ENCODE measurements around the gene RCOR2. TPM values are rescaled to one million over a fixed set of nuclear protein-coding genes. Genes with fewer than 3 reads are reported as not detected.

Gene RCOR2
- total and polyA plus RNA-seq, 2 of the 13 experiments (the other 11 are each of a cell fraction or from before 2014, with no cell fraction given), result 8.3 to 8.5 TPM

DNA sequence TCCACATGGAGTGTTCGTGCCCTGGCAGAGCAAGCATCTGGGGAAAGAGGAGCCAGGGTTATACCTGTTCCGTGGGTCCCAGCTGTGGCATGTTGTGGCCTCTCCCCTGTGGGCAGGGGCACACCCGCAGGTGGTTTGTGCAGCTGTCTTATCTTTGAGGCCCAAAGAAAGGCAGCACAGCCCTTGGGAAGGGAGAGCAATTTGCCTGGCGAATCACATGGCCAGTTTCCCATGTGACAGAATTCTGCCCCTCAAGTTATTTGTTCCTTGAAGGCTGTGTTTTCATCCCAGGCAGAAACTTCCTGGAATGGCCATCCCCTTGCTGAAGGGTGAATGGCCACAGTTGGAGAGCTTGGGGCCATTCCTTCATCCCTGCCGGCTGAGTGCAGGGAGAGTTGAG, 41.0 kb upstream of the RCOR2 start:
- H3K79me2 ChIP-seq (ENCODE audit: insufficient read depth, low read length), result no peaks in the 10 kb centered on the region
- FAIRE-seq (no peak), DNase-seq (ENCODE audit: low spot score) (no peak), ATAC-seq (no peak)
- TF ChIP-seq, protein P1, sequence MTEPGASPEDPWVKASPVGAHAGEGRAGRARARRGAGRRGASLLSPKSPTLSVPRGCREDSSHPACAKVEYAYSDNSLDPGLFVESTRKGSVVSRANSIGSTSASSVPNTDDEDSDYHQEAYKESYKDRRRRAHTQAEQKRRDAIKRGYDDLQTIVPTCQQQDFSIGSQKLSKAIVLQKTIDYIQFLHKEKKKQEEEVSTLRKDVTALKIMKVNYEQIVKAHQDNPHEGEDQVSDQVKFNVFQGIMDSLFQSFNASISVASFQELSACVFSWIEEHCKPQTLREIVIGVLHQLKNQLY (CRISPR knock-in tag; IDR thresholded peaks at IDR 0.05), result no peak
- TF ChIP-seq, protein P2, sequence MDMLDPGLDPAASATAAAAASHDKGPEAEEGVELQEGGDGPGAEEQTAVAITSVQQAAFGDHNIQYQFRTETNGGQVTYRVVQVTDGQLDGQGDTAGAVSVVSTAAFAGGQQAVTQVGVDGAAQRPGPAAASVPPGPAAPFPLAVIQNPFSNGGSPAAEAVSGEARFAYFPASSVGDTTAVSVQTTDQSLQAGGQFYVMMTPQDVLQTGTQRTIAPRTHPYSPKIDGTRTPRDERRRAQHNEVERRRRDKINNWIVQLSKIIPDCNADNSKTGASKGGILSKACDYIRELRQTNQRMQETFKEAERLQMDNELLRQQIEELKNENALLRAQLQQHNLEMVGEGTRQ (IDR thresholded peaks at IDR 0.05; ENCODE audit: low read depth, low read length), result no peak
- TF ChIP-seq, protein P2 (CRISPR knock-in tag; IDR thresholded peaks at IDR 0.05; ENCODE audit: borderline replicate concordance), result no peak
- TF ChIP-seq FOXO1 (CRISPR knock-in tag; IDR thresholded peaks at IDR 0.05) (no peak), SETDB1 (CRISPR knock-in tag; IDR thresholded peaks at IDR 0.05; ENCODE audit: borderline replicate concordance) (no peak), ARNT (IDR thresholded peaks at IDR 0.05) (no peak), KLF15 (CRISPR knock-in tag; IDR thresholded peaks at IDR 0.05; ENCODE audit: borderline replicate concordance) (no peak), KAT8 (CRISPR knock-in tag; IDR thresholded peaks at IDR 0.05) (no peak)
- TF ChIP-seq, protein P3, sequence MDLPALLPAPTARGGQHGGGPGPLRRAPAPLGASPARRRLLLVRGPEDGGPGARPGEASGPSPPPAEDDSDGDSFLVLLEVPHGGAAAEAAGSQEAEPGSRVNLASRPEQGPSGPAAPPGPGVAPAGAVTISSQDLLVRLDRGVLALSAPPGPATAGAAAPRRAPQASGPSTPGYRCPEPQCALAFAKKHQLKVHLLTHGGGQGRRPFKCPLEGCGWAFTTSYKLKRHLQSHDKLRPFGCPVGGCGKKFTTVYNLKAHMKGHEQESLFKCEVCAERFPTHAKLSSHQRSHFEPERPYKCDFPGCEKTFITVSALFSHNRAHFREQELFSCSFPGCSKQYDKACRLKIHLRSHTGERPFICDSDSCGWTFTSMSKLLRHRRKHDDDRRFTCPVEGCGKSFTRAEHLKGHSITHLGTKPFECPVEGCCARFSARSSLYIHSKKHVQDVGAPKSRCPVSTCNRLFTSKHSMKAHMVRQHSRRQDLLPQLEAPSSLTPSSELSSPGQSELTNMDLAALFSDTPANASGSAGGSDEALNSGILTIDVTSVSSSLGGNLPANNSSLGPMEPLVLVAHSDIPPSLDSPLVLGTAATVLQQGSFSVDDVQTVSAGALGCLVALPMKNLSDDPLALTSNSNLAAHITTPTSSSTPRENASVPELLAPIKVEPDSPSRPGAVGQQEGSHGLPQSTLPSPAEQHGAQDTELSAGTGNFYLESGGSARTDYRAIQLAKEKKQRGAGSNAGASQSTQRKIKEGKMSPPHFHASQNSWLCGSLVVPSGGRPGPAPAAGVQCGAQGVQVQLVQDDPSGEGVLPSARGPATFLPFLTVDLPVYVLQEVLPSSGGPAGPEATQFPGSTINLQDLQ (CRISPR knock-in tag; IDR thresholded peaks at IDR 0.05), result no peak
- in situ Hi-C loops (cut with HindIII; ENCODE audit: extremely low pct_ligation_motif_present, low pct_unique_long_range_greater_than_20kb) (no loop called here), intact Hi-C loops (cut with micrococcal nuclease; ENCODE audit: unreplicated experiment) (no loop called here)
- no peaks in the 10 kb centered on the region for H3K27me3 ChIP-seq (ENCODE audit: control insufficient read depth in 1 of 2, insufficient read depth in 2 of 2, low read length in 2 of 2)
- CTCF ChIA-PET (ENCODE audit: low intra/inter-chr PET ratio, low total read pairs), result no interaction called here
- H4K20me1 ChIP-seq (ENCODE audit: insufficient read depth, low read length), result no peaks in the 10 kb centered on the region
- H3K4me1 ChIP-seq (ENCODE audit: insufficient read depth, low read length), result peaks cover 36% of the 10 kb centered on the region
- H3K36me3 ChIP-seq (replicated peaks in 1 of 2; ENCODE audit: control insufficient read depth in 1 of 2, insufficient read depth in 2 of 2, low read length in 2 of 2), result peaks cover 17 to 32% of the 10 kb centered on the region in 2 experiments; a peak in 4 of 5 replicates
- no peak overlapping the region for H2AFZ ChIP-seq (ENCODE audit: low read length)
- no peak overlapping the region for H3K9ac ChIP-seq (ENCODE audit: insufficient read depth, low read depth, low read length)
- H3K4me3 ChIP-seq (replicated peaks in 1 of 3; ENCODE audit: insufficient read depth in 1 of 3, low read depth in 2 of 3, low read length in 3 of 3), result no peak overlapping the region
- H3K4me2 ChIP-seq (ENCODE audit: low read depth, low read length), result no peak overlapping the region
- H3K9me3 ChIP-seq (ENCODE audit: low read length), result no peaks in the 10 kb centered on the region
- no TSS peak for BruUV-seq (replicated peaks)
- POLR2A ChIA-PET, result interaction anchor here (0.6 to 2.0 kb wide), 2 partner anchors 12 to 129 kb away, joined by 3 to 7 read pairs; no protein-coding TSS in a partner anchor
- no peak overlapping the region for H3K27ac ChIP-seq (ENCODE audit: extremely low read length, insufficient read depth, low read length)
- 97% methylated on average over 5 of the region's 5 CpGs for WGBS (ENCODE audit: low lambda C conversion rate)

Measured in HepG2 (cell line).